ENCODE results near the gene RNF157. TPM values are rescaled to one million over a fixed set of nuclear protein-coding genes. Genes with fewer than 3 reads are reported as not detected.

The RNF157 gene
- total RNA-seq, 1 donor: 0.36 TPM

DNA sequence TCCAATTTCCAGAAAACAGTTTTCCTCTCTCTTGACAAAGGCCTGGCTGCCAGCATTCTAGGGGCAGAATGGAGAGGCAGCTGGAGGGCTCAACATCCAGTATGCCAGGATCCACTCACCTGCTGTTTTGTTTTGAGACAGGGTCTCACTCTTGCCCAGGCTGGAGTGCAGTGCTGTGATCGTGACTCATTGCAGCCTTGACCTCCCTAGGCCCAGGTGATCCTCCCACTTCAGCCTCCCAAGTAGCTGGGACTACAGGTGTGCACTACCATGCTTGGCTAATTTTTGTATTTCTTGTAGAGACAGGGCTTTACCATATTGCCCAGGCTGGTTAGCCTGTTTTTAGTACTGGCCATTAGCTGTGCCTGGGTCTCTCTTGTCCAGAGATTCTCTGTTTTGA is 70.2 kb downstream of the RNF157 start:
- TF ChIP-seq, protein P1, sequence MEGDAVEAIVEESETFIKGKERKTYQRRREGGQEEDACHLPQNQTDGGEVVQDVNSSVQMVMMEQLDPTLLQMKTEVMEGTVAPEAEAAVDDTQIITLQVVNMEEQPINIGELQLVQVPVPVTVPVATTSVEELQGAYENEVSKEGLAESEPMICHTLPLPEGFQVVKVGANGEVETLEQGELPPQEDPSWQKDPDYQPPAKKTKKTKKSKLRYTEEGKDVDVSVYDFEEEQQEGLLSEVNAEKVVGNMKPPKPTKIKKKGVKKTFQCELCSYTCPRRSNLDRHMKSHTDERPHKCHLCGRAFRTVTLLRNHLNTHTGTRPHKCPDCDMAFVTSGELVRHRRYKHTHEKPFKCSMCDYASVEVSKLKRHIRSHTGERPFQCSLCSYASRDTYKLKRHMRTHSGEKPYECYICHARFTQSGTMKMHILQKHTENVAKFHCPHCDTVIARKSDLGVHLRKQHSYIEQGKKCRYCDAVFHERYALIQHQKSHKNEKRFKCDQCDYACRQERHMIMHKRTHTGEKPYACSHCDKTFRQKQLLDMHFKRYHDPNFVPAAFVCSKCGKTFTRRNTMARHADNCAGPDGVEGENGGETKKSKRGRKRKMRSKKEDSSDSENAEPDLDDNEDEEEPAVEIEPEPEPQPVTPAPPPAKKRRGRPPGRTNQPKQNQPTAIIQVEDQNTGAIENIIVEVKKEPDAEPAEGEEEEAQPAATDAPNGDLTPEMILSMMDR (IDR thresholded peaks at IDR 0.05; ENCODE audit: extremely low read depth, low read depth, low read length): no peak
- Histone ChIP-seq H3K4me2 (ENCODE audit: insufficient read depth, low read length) (no peak overlapping the region), H3K4me1 (ENCODE audit: insufficient read depth, low read length) (no peaks in the 10 kb centered on the region), H3K27ac (ENCODE audit: low read depth, low read length) (no peak overlapping the region), H3K79me2 (ENCODE audit: insufficient read depth, low read length) (no peaks in the 10 kb centered on the region), H4K20me1 (ENCODE audit: insufficient read depth, low read length) (no peaks in the 10 kb centered on the region), H2AFZ (ENCODE audit: low read length) (no peak overlapping the region), H3K9me3 (ENCODE audit: low read depth, low read length) (peaks cover 3% of the 10 kb centered on the region), H3K27me3 (ENCODE audit: insufficient read depth, low read length) (no peaks in the 10 kb centered on the region), H3K4me3 (ENCODE audit: insufficient read depth, low read length) (no peak overlapping the region), H3K36me3 (ENCODE audit: insufficient read depth, low read length) (no peaks in the 10 kb centered on the region)
- DNase-seq (ENCODE audit: insufficient read length, low spot score, missing footprints): no peak

DNA sequence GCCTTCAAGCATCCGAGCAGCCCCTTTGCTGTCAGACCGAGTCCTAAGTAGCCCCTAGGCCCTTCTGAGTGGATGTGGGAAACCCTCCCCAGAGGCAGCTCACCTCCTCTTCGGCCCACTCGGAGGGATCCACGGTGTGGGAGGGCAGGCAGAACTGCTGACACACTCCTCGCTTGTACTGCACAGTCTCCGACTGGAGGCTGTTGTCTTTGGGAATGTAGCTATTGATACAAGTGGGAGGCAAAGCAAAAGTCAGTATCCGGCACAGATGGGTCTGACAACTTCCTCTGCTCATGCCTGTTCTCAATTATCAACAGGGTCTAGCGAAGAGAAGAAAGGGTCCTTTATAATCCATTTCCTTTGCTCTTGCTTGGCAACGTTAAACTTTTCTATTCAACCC is 73.4 kb downstream of the RNF157 start:
- Histone ChIP-seq H3K27ac (ENCODE audit: low read depth, low read length) (no peak overlapping the region), H3K36me3 (ENCODE audit: insufficient read depth, low read length) (no peaks in the 10 kb centered on the region)

DNA sequence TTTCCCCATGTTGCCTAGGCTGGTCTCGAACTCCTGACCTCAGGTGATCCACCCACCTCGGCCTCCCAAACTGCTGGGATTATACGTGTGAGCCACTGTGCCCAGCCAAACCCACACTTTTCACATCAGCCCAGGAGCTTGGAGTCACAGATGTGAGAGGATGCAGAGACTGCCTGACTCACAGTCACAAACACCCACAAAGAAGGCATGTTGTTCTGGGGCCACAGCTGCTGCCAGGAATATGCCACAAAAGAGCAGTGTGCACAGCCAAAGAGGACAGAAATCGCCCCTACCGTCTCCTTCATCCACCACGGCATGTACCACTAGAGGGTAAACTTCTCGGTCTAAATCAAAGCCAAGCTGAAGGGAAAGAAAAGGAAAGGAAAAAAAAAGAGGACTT is 74.1 kb downstream of the RNF157 start:
- Histone ChIP-seq H2AFZ (ENCODE audit: low read length) (peak overlapping the region; percentile 59), H4K20me1 (ENCODE audit: insufficient read depth, low read length) (no peaks in the 10 kb centered on the region), H3K36me3 (ENCODE audit: insufficient read depth, low read length) (no peaks in the 10 kb centered on the region), H3K27ac (ENCODE audit: low read depth, low read length) (no peak overlapping the region), H3K27me3 (ENCODE audit: insufficient read depth, low read length) (peaks cover 3% of the 10 kb centered on the region), H3K4me3 (ENCODE audit: insufficient read depth, low read length) (no peak overlapping the region), H3K4me2 (ENCODE audit: insufficient read depth, low read length) (peak overlapping the region; percentile 23), H3K4me1 (ENCODE audit: insufficient read depth, low read length) (no peaks in the 10 kb centered on the region), H3K79me2 (ENCODE audit: insufficient read depth, low read length) (no peaks in the 10 kb centered on the region), H3K9me3 (ENCODE audit: low read depth, low read length) (peaks cover 3% of the 10 kb centered on the region)
- DNase-seq (ENCODE audit: insufficient read length, low spot score, missing footprints): no peak
- TF ChIP-seq, protein P1 (IDR thresholded peaks at IDR 0.05; ENCODE audit: extremely low read depth, low read depth, low read length): no peak

More for the DNA sequence above, 73.4 kb downstream of the RNF157 start:
- H3K4me2 ChIP-seq (ENCODE audit: insufficient read depth, low read length): no peak overlapping the region
- H3K79me2 ChIP-seq (ENCODE audit: insufficient read depth, low read length): no peaks in the 10 kb centered on the region
- DNase-seq (ENCODE audit: insufficient read length, low spot score, missing footprints): no peak
- H3K4me1 ChIP-seq (ENCODE audit: insufficient read depth, low read length): no peaks in the 10 kb centered on the region
- no peak overlapping the region for H2AFZ ChIP-seq (ENCODE audit: low read length)
- H3K9me3 ChIP-seq (ENCODE audit: low read depth, low read length): peaks cover 3% of the 10 kb centered on the region
- H4K20me1 ChIP-seq (ENCODE audit: insufficient read depth, low read length): no peaks in the 10 kb centered on the region
- TF ChIP-seq, protein P1 (IDR thresholded peaks at IDR 0.05; ENCODE audit: extremely low read depth, low read depth, low read length): no peak
- H3K27me3 ChIP-seq (ENCODE audit: insufficient read depth, low read length): peaks cover 3% of the 10 kb centered on the region
- H3K4me3 ChIP-seq (ENCODE audit: insufficient read depth, low read length): no peak overlapping the region

DNA sequence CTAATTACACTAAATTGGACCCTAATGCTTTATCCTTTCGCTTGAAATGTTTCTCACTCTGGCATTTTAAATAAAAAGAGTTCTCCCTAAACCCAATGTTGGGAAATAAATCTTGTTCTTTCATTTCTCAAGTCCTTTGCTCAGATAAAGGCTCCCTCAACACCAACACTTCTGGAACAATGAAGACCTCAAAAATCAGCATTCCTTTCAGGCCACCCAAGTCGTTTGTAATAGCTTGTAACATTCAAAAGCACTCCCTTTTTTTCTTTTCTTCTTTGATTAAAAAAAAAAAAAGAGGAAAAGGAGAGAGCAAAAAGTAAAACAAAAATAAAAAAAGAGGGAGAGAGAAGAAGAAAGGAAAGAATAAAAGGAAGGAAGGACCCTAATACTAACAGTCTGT is 76.0 kb downstream of the RNF157 start:
- Histone ChIP-seq H3K27ac (ENCODE audit: low read depth, low read length) (no peak overlapping the region), H3K79me2 (ENCODE audit: insufficient read depth, low read length) (no peaks in the 10 kb centered on the region), H3K9me3 (ENCODE audit: low read depth, low read length) (peaks cover 3% of the 10 kb centered on the region)

More for the DNA sequence above, 76.0 kb downstream of the RNF157 start:
- TF ChIP-seq, protein P1 (IDR thresholded peaks at IDR 0.05; ENCODE audit: extremely low read depth, low read depth, low read length): no peak
- no peaks in the 10 kb centered on the region for H4K20me1 ChIP-seq (ENCODE audit: insufficient read depth, low read length)
- peaks cover 5% of the 10 kb centered on the region for H3K27me3 ChIP-seq (ENCODE audit: insufficient read depth, low read length)
- no peak overlapping the region for H3K4me3 ChIP-seq (ENCODE audit: insufficient read depth, low read length)
- no peak for DNase-seq (ENCODE audit: insufficient read length, low spot score, missing footprints)
- H3K4me1 ChIP-seq (ENCODE audit: insufficient read depth, low read length): no peaks in the 10 kb centered on the region
- no peak overlapping the region for H2AFZ ChIP-seq (ENCODE audit: low read length)
- no peaks in the 10 kb centered on the region for H3K36me3 ChIP-seq (ENCODE audit: insufficient read depth, low read length)
- H3K4me2 ChIP-seq (ENCODE audit: insufficient read depth, low read length): no peak overlapping the region

Measured in osteoblast (primary cell).